Stimulated activated CD4-positive, alpha-beta T cell treated with anti-CD3 and anti-CD28 coated beads, Interleukin-1b, Interleukin-23, amount 100 ng/mL, for 4 hours (primary cell): Measurements from ENCODE around the gene U2AF2.

Experiments
- DNase-seq, 2 donors: peaks; one replicate each; pipeline ENCODE4 v3.0.0-alpha.2; 2020; ENCODE audit warnings: low read depth in 2 of 2

Gene U2AF2

DNA sequence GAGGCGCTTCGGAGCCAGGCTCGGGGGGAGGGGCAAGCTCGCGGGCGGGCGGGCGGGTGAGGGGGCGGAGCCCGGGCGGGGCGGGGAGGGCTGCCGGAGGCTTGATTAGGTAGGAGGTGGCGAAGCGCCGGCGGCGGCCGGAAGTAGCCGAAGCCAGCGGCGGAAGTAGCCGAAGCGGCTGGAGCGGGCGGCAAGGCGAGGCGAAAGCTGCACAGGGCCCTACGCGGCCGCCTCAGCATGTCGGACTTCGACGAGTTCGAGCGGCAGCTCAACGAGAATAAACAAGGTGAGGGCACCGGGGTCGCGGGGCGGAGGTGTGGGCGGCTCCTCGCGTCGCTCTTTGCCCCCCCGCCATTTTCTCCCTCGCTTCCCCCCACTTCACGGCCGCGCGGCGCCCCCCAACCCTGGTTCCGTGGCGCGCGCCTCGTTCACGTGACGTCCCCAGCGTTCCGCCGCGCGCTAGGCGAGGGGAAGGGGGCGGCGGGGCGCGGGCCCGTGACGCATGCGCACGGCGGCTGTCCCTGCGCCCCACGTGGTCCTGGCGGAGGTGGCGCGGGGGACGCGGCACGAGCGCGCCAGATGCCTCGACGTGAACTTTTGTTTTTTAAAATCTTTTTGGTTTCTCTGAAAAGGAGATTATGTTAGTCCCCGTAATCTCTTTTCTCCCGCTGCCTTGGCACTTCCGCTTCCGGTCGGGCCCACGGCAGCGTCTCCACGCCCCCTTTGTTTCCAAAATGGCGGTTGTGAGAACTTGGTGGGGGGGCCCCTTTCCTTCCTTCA lies at the start of gene U2AF2:
TSS of gene U2AF2 (plus strand) at position 168 of the 780 bp plus-strand sequence. CDS start at position 238, 70 bp downstream.
- peak; percentile 97 to 98 for DNase-seq

- DNase-seq, result peak; percentile 98 to 99
Measured at GRCh38 chr19:55605207-55605636, 49.6 kb upstream of the U2AF2 start.

DNA sequence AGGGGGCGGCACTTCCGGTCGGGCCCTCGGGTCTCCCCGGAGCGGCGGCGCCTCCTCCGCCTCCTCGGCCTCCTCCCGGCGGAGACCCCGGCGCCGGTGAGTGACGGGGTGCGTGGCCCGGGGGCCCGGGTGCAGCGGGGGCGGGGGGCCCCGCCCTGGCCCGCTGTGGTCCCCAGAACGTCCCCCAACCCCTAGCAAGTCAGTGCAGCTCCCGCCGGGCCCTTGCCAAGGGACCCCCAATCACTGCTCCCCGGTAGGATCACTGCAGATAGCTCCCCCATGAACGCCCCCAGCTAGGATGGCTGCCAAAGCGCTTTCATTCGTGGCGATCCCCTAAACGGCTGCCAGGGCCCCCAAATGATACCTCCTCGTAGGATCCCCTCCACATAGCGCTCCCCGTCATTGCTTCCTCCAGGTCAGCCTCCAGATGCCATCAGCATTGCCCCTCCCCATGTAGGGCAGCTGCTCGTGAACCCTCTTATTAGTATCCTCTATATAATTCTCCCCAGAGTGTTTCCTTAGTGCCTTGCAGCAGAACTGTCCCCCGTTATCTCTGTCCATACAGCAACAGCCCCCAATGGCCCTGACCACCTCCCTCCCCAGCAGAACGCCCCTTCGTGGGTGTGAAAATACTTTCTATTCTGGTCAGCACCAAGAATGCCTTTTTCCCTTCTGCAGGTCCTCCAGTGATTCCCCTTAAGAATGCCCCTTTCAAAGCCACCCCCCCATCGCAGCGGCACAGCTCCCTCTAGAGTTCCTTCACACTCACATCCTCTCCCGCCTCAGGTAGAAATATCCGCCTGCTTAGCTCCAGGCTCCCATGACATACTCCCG lies 49.0 kb upstream of the U2AF2 start, which contains the start of gene ZNF865:
TSS of gene ZNF865 (plus strand) at position 11 of the 834 bp plus-strand sequence. CDS start 7,972 bp downstream, outside the sequence.
- peak; percentile 53 to 57 for DNase-seq

DNA sequence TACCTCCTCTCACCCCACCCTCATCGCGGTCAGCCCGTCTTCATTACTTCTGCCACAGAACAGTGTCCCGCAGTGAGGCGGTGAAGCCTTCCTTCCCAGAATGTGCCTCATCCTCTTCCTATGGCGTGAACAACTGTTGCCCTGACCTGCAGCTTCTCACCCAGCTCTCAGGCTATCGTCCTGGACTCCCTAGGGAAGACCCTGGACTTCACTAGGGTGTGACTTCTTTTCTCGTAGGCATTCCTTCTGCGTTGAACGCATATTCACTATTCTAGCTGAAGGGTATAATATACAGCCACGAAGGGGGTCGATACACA lies 48.4 kb upstream of the U2AF2 start:
- DNase-seq, result no peak

GRCh38 chr19:55606817-55607216 lies 48.0 kb upstream of the U2AF2 start:
- no peak for DNase-seq

DNA sequence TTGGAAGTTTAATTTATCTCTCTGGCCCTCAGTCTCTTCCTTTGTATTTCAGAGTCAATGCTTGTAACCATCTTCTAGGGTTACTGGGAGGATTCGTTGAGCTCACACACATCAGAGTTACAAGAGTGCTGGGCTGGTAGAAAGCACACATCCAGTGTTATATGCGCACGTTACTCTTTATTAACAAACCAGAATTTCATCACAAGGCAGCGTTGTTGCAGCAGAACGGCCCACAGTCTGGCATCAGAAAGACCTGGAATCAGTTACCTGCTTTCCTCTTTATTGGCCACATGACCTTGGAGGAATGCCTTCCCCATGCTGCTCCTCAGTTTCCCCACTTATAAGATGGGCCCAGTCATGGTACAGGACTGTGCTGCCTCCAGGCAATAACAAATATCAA lies 45.5 kb upstream of the U2AF2 start:
- no peak for DNase-seq

- no peak for DNase-seq
Measured at GRCh38 chr19:55611300-55611982, 43.4 kb upstream of the U2AF2 start.

GRCh38 chr19:55611983-55612645 lies 42.7 kb upstream of the U2AF2 start:
- no peak for DNase-seq

GRCh38 chr19:55613396-55613795 lies 41.4 kb upstream of the U2AF2 start:
- DNase-seq, result no peak

- no peak for DNase-seq
Measured at GRCh38 chr19:55613930-55614710, 40.7 kb upstream of the U2AF2 start.

- DNase-seq, result no peak
Measured at GRCh38 chr19:55614711-55615542, 39.9 kb upstream of the U2AF2 start.

DNA sequence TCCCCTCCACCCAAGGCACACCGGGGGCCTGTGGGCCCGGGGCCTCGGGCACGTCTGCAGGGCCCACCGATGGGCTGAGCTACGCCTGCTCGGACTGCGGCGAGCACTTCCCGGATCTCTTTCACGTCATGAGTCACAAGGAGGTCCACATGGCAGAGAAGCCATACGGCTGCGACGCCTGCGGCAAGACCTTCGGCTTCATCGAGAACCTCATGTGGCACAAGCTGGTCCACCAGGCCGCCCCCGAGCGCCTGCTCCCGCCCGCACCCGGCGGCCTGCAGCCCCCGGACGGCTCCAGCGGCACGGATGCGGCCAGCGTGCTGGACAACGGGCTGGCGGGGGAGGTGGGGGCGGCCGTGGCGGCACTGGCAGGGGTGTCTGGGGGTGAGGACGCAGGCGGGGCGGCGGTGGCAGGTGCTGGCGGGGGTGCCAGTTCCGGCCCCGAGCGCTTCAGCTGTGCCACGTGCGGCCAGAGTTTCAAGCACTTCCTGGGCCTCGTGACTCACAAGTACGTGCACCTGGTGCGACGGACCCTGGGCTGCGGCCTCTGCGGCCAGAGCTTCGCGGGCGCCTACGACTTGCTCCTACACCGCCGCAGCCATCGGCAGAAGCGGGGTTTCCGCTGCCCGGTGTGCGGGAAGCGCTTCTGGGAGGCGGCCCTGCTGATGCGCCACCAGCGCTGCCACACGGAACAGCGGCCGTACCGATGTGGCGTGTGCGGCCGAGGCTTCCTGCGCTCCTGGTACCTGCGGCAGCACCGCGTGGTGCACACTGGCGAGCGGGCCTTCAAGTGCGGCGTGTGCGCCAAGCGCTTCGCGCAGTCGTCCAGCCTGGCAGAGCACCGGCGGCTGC lies 39.1 kb upstream of the U2AF2 start:
- DNase-seq, result no peak

GRCh38 chr19:55616395-55616875 lies 38.4 kb upstream of the U2AF2 start:
- DNase-seq, result no peak

DNA sequence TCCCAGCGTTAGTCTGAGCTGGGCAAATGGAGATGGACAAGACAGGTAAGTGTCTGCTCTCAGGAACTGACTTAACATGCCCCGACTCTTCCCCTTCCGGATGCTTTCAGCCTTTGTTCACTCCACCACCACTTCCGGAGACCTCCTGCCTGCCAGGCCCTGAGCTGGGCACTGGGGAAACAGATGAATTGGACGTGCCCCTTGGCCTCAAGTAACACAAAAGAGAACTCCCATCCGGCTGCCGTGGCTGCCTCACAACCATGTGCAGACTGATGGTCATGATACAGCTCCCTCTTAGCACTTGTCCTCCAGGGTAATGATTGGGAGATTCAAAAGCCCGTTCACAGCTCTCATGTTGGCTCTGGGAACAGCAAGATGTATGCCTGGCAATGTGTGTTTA lies 37.4 kb upstream of the U2AF2 start:
- DNase-seq, result no peak

DNA sequence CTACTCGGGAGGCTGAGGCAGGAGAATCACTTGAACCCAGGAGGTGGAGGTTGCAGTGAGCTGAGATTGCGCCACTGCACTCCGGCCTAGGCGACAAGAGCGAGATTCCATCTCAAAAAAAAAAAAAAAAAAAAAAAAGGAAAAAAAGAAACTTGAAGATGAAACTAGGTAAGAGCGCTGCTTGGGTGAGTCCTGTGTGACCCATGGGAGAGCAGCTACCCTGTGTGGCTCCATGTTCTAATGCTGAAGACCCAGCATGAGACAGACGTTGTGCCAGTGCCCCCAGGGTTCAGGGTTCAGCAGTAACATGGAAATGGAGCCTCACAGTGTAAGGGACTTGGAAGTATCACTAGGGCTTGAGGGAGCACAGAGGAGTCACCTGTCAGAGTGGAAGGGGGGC lies 36.4 kb upstream of the U2AF2 start:
- DNase-seq, result no peak

- DNase-seq, result no peak
Measured at GRCh38 chr19:55619286-55619685, 35.5 kb upstream of the U2AF2 start.

DNA sequence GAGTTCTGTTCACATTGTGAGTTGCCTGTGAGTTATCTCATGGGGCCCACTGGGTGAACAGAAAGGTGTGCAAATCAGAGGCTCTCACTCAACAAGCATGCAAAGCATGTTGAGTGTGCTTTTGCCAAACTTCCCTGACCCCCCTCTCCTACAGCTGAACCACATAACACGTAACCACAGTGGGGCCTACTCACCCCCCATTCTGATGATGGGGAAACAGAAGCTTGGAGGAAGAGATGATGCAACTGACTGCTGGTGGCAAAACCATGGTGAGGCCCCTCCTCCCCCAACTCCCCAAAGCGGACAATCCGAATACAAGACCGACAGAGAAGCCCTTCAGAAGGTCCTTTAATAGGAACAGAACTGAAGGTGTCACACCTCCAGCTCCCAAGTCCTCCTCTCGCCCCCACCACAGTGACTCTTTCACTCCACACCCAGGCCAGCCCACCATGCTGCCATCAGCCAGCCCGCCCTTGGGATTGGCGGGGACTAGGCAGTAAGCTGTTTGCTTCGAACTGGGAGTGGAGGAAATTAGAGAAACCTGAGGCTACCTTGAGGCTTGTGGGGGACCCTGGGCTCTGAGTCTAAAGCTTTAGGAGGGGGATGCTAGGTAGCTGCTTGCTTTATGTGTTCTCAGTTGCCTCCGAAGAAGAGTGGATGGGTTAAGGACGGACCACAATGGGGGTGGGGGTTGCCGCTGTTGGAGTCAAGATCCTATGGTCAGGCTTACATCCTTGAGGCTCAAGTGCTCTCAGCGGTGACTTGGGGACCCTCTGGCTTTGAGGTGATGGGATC lies 34.2 kb upstream of the U2AF2 start:
- DNase-seq, result no peak

GRCh38 chr19:55621205-55621672 lies 33.6 kb upstream of the U2AF2 start:
- DNase-seq, result no peak
